OCI-LY1 (cell line): ENCODE measurements around the gene SEC22C.

Experiments
- EZH2 ChIP-seq: fragments of 200-600 bp; sonication (generic), shearing (Covaris generic); IDR thresholded peaks from 2 replicates; pipeline ENCODE4 v1.8.0; 2017; ENCODE audit warnings: borderline replicate concordance, mixed run types, mild to moderate bottlenecking, antibody characterized with exemption, low read length, moderate library complexity, mixed read lengths
- TF ChIP-seq, protein P1 (sequence below): fragments of 200-600 bp; sonication (generic), shearing (Covaris generic); IDR thresholded peaks from 2 replicates; pipeline ENCODE4 v1.5.1; 2017; ENCODE audit warnings: mild to moderate bottlenecking, antibody characterized with exemption, low read length, moderate library complexity, mixed read lengths

- TF ChIP-seq, protein P1, sequence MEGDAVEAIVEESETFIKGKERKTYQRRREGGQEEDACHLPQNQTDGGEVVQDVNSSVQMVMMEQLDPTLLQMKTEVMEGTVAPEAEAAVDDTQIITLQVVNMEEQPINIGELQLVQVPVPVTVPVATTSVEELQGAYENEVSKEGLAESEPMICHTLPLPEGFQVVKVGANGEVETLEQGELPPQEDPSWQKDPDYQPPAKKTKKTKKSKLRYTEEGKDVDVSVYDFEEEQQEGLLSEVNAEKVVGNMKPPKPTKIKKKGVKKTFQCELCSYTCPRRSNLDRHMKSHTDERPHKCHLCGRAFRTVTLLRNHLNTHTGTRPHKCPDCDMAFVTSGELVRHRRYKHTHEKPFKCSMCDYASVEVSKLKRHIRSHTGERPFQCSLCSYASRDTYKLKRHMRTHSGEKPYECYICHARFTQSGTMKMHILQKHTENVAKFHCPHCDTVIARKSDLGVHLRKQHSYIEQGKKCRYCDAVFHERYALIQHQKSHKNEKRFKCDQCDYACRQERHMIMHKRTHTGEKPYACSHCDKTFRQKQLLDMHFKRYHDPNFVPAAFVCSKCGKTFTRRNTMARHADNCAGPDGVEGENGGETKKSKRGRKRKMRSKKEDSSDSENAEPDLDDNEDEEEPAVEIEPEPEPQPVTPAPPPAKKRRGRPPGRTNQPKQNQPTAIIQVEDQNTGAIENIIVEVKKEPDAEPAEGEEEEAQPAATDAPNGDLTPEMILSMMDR = no peak
- TF ChIP-seq EZH2 = no peak
Observed at GRCh38 chr3:42502429-42503250, 79.1 kb downstream of the SEC22C start, which contains the start of gene VIPR1.
